Naive thymus-derived CD4-positive, alpha-beta T cell (primary cell): ENCODE measurements around the gene BRD9. TPM values are rescaled to one million over a fixed set of nuclear protein-coding genes. Genes with fewer than 3 reads are reported as not detected.
"Not testable (repeated sequence)": the region's sequence is repeated elsewhere in the genome, so short reads cannot be mapped to it uniquely, and the experiment has no call there.

Experiments used
- ATAC-seq: fragments of 150-1000 bp; cut with Tn5 transposase; 2 replicates; pipeline ENCODE4 v1.10.0; 2021; ENCODE audit warnings: mild to moderate bottlenecking, moderate library complexity
- CTCF ChIA-PET: fragments of 350-600 bp; sonication (Branson Sonifier 250); formaldehyde crosslinking; loops from one replicate; lab custom pipeline; 2021; ENCODE audit warnings: antibody characterized with exemption; lab: Charles Lee
- POLR2A ChIA-PET: fragments of 350-600 bp; sonication (Branson Sonifier 250); formaldehyde crosslinking; loops from one replicate; lab custom pipeline; 2021; ENCODE audit warnings: antibody characterized with exemption, inconsistent platforms; lab: Charles Lee
- DNase-seq, 9 donors: peaks; one replicate each; pipeline versions ENCODE4 v3.0.0 to v3.0.0-alpha.2; 2020 to 2022; ENCODE audit warnings: mixed read lengths in 1 of 9
- H3K27ac ChIP-seq: one replicate; pipeline ENCODE4 v1.7.0; 2013; ENCODE audit warnings: mild to moderate bottlenecking, low read depth, low read length, moderate library complexity
- H3K27me3 ChIP-seq, 2 donors: one replicate each; pipeline ENCODE4 v1.7.0; 2013; ENCODE audit warnings: low read length in 2 of 2, mild to moderate bottlenecking in 2 of 2, moderate library complexity in 2 of 2; ENCODE audit not compliant: control insufficient read depth in 2 of 2, insufficient read depth in 2 of 2
- H3K36me3 ChIP-seq, 3 experiments: 1 replicate in 2 of 3; 2 replicates in 1 of 3; pipeline ENCODE4 v1.7.0; 2013; ENCODE audit warnings: low read length in 3 of 3, mild to moderate bottlenecking in 3 of 3, moderate library complexity in 1 of 3; ENCODE audit not compliant: insufficient read depth in 3 of 3, control insufficient read depth in 2 of 3
- H3K4me1 ChIP-seq, 2 donors: one replicate each; pipeline ENCODE4 v1.7.0; 2013; ENCODE audit warnings: low read length in 2 of 2, mild to moderate bottlenecking in 2 of 2, moderate library complexity in 1 of 2; ENCODE audit not compliant: control insufficient read depth in 2 of 2, insufficient read depth in 2 of 2
- H3K4me3 ChIP-seq: 2 replicates; pipeline ENCODE4 v1.7.0; 2013; ENCODE audit warnings: mild to moderate bottlenecking, low read length
- H3K9me3 ChIP-seq, 3 experiments: 1 replicate in 2 of 3; 2 replicates in 1 of 3; pipeline ENCODE4 v1.7.0; 2013; ENCODE audit warnings: low read length in 3 of 3; ENCODE audit not compliant: control insufficient read depth in 2 of 3
- H3K27ac Mint-ChIP-seq, 9 donors: one replicate each; pipeline ENCODE4 v1.8.0; 2020 to 2022; ENCODE audit warnings: mixed read lengths in 9 of 9, mild to moderate bottlenecking in 8 of 9, moderate library complexity in 5 of 9, inconsistent platforms in 2 of 9
- H3K27me3 Mint-ChIP-seq, 5 donors: one replicate each; pipeline ENCODE4 v1.8.0; 2021 to 2022; ENCODE audit warnings: mixed read lengths in 5 of 5, mild to moderate bottlenecking in 1 of 5
- H3K36me3 Mint-ChIP-seq, 5 donors: one replicate each; pipeline ENCODE4 v1.8.0; 2020 to 2022; ENCODE audit warnings: mixed read lengths in 5 of 5, mild to moderate bottlenecking in 3 of 5, inconsistent platforms in 1 of 5
- H3K4me1 Mint-ChIP-seq, 7 donors: one replicate each; pipeline ENCODE4 v1.8.0; 2020 to 2022; ENCODE audit warnings: mixed read lengths in 7 of 7, mild to moderate bottlenecking in 3 of 7, inconsistent platforms in 1 of 7
- H3K4me3 Mint-ChIP-seq, 10 donors: one replicate each; pipeline ENCODE4 v1.8.0; 2020 to 2022; ENCODE audit warnings: mild to moderate bottlenecking in 10 of 10, mixed read lengths in 10 of 10, moderate library complexity in 6 of 10, inconsistent platforms in 2 of 10
- H3K9me3 Mint-ChIP-seq, 11 donors: one replicate each; pipeline ENCODE4 v1.8.0; 2020 to 2022; ENCODE audit warnings: mixed read lengths in 11 of 11, mild to moderate bottlenecking in 4 of 11, inconsistent platforms in 1 of 11, moderate library complexity in 1 of 11
- intact Hi-C, 2 donors: fragments of 100-400 bp; cut with micrococcal nuclease; formaldehyde crosslinking; loops; one replicate each; pipeline ENCODE4 v1.15.1; 2023
- polyA plus RNA-seq, 2 donors: library from polyadenylated mRNA; unstranded; fragments of 300-500 nt; fragmentation: Illumina TruSeq; gene quantifications; one replicate each; pipeline ENCODE4 v1.2.3, GENCODE V29; 2021
- total RNA-seq, 6 experiments: library from RNA in 5 of 6; stranded (reverse) in 5 of 6; gene quantifications; 1 replicate in 5 of 6; 2 replicates in 1 of 6; pipeline ENCODE4 v1.2.3 and lab custom pipeline; 2021 to 2026

Gene BRD9
- total and polyA plus RNA-seq, 7 experiments from 2014 or later: 10.6 to 93.2 (median 81.2) TPM

DNA sequence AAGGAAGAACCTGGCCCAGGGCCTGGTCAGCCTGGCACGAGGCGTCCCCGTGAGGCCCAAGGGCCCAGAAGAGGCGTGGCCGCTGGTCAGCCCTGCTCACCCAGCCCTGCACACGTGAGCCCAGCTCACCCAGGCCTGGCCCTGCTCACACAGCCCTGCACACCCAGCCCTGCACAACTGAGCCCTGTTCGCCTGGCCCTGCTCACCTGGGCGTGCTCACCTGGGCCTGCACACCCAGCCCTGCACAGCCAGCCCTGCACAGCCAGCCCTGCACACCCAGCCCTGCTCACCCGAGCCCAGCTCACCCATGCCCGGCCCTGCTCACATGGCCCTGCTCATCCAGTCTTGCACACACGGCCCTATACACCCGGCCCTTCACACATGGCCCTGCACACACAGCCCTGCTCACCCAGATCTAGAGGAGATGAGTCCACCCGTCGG, 43.9 kb downstream of the BRD9 start:
- Histone ChIP-seq H3K36me3 (no peaks in the 10 kb centered on the region), H3K4me1 (no peaks in the 10 kb centered on the region), H3K27ac (no peak overlapping the region), H3K9me3 (no peaks in the 10 kb centered on the region), H3K27me3 (no peaks in the 10 kb centered on the region), H3K4me3 (no peak overlapping the region)
- H3K4me3 Mint-ChIP-seq: no peak overlapping the region
- ATAC-seq (peak; percentile 16), DNase-seq (peak in 1 of 9 donors; percentile 1)
- ChIA-PET POLR2A (no interaction called here), CTCF (no interaction called here)
- H3K27ac Mint-ChIP-seq: no peak overlapping the region
- H3K36me3 Mint-ChIP-seq: peaks cover 0 to 6% (median 0%) of the 10 kb centered on the region in 5 donors
- peaks cover 0 to 2% (median 0%) of the 10 kb centered on the region in 11 donors for H3K9me3 Mint-ChIP-seq
- H3K27me3 Mint-ChIP-seq: peaks cover 0 to 10% (median 4%) of the 10 kb centered on the region in 5 donors
- intact Hi-C loops: no loop called here
- peaks cover 0 to 6% (median 2%) of the 10 kb centered on the region in 7 donors for H3K4me1 Mint-ChIP-seq

- H3K36me3 ChIP-seq, CTCF ChIA-PET, H3K9me3 Mint-ChIP-seq, H3K27ac ChIP-seq, ATAC-seq, H3K4me1 Mint-ChIP-seq, H3K27ac Mint-ChIP-seq, H3K4me3 Mint-ChIP-seq, H3K27me3 ChIP-seq, POLR2A ChIA-PET, H3K36me3 Mint-ChIP-seq, H3K4me1 ChIP-seq, H3K9me3 ChIP-seq, H3K4me3 ChIP-seq, intact Hi-C loops: not testable (repeated sequence)
- peak in 1 of 9 donors; percentile 2 for DNase-seq
- H3K27me3 Mint-ChIP-seq: peaks cover 0 to 10% (median 4%) of the 10 kb centered on the region in 5 donors
These were observed 44.9 kb downstream of the BRD9 start for GRCh38 chr5:847736-848135.

DNA sequence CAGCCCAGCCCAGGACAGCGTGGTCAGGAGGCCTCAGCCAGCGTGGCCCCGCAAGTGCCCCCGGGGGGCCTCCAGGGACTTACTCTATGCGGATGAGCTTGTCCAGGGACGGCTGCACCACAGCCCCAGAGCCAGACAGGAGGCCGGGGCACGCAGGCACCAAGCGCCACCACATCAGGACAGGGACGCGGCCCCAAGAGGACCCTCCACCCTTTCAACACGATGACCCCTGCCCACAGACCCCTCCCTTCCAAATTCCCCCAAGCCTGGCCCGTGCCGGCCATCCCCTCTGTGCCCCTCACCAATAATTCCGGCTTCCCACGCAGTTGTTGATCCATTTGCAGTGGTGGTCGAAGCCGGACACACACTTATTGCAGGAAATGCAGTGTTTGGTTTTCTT, 45.4 kb downstream of the BRD9 start:
- DNase-seq, H3K9me3 ChIP-seq, H3K4me1 ChIP-seq, H3K36me3 ChIP-seq, H3K27me3 Mint-ChIP-seq, H3K4me3 Mint-ChIP-seq, H3K27me3 ChIP-seq, H3K27ac Mint-ChIP-seq, POLR2A ChIA-PET, H3K27ac ChIP-seq, H3K4me1 Mint-ChIP-seq, H3K4me3 ChIP-seq, intact Hi-C loops, H3K36me3 Mint-ChIP-seq, H3K9me3 Mint-ChIP-seq, CTCF ChIA-PET, ATAC-seq: not testable (repeated sequence)

- ATAC-seq, H3K9me3 ChIP-seq, H3K27ac Mint-ChIP-seq, H3K36me3 Mint-ChIP-seq, H3K4me1 ChIP-seq, H3K4me3 Mint-ChIP-seq, H3K4me1 Mint-ChIP-seq, POLR2A ChIA-PET, H3K9me3 Mint-ChIP-seq, H3K27me3 ChIP-seq, H3K27ac ChIP-seq, H3K4me3 ChIP-seq, DNase-seq, H3K27me3 Mint-ChIP-seq, H3K36me3 ChIP-seq, CTCF ChIA-PET, intact Hi-C loops: not testable (repeated sequence)
These were observed 46.0 kb downstream of the BRD9 start for GRCh38 chr5:846602-847091.

DNA sequence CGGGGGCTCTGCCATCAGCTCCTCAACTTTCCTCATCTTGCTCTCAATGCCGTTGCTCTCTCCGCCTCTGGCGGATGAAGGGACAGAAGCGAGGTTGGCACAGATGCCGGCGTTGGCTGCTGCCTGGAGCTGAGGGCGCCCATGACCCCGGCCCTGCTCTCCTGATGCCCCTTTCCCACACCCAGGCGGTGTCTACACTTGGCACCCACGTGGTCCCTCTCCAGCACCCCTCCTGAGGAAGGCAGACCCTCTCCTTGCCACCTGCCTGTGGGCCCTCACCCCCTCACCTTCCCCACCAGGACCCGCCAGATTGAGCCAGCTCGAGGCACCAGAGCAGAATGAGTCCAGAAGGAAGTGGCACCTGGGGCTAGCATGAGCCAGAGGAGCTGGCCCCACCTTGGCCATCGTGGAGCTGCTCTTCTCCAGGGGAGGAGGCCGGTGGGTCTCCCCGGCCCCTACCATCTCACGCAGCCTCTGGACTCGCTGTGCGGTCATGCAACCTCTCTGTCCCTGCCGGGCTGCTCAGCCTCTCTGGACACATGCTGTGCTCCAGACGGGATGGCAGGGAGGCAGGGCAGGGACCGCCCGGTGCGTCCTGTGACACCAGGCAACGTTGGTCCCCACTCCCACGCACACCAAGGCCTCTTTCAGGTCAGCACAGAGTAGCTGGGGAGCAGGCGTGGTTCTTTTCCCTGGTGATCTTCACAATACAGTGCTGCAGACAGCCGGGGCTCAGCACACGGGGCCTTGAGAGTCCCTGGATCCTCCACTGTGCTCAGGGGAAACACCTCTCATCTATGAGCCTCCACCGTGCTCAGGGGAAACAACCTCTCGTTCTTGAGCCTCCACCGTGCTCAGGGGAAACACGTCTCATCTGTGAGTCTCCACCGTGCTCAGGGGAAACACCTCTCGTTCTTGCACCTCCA, 46.7 kb downstream of the BRD9 start:
- H3K4me3 ChIP-seq, H3K27ac ChIP-seq, H3K27ac Mint-ChIP-seq, H3K4me3 Mint-ChIP-seq, H3K27me3 Mint-ChIP-seq, H3K9me3 Mint-ChIP-seq, H3K36me3 Mint-ChIP-seq, DNase-seq, H3K4me1 Mint-ChIP-seq, CTCF ChIA-PET, ATAC-seq, H3K9me3 ChIP-seq, H3K4me1 ChIP-seq, H3K27me3 ChIP-seq, intact Hi-C loops, POLR2A ChIA-PET, H3K36me3 ChIP-seq: not testable (repeated sequence)

DNA sequence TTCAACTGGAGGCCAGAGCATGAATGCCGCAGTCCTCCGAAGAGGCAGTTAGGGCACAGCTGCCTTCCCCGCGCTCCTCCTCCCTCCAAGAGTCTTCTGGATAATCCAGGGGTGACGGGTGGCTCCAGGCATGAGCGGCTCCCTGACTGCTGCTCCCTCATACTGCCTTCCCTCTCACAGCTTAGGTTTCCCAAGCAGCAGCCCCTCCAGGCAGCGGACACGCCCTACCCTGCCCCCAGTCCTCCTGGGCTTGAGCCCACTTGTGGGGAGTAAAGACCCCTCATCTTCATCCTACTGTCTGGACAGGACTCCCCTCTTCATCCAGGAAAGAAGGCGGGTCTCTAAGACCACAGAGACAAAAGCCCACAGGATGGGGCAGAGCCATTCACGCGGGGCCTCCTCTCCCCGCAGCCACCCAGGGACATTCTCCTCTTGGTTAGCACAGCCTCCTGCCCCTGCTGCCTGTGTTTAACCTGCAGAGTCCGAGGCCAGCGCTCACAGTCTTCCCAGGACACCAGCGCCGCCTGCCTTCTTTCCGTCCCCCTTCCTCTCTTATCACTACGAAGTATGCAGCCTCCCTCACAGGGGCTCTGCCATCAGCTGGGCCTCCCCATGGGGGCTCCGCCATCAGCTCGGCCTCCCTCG, 47.4 kb downstream of the BRD9 start:
- H3K9me3 ChIP-seq, H3K27ac Mint-ChIP-seq, H3K4me1 Mint-ChIP-seq, CTCF ChIA-PET, intact Hi-C loops, H3K9me3 Mint-ChIP-seq, H3K27me3 Mint-ChIP-seq, H3K36me3 Mint-ChIP-seq, ATAC-seq, H3K36me3 ChIP-seq, H3K27me3 ChIP-seq, H3K4me1 ChIP-seq, H3K4me3 ChIP-seq, H3K4me3 Mint-ChIP-seq, POLR2A ChIA-PET, H3K27ac ChIP-seq: not testable (repeated sequence)
- peak in 1 of 9 donors; percentile 19 for DNase-seq
